Glutamatergic neuron (in vitro differentiated cells): Measurements from ENCODE around the gene DHDDS. TPM values are rescaled to one million over a fixed set of nuclear protein-coding genes. Genes with fewer than 3 reads are reported as not detected.

Source experiments
- DNase-seq: peaks from one replicate; pipeline ENCODE4 v3.0.0; 2022
- H3K27ac Mint-ChIP-seq: one replicate; pipeline ENCODE4 v1.8.0; 2020; ENCODE audit warnings: mild to moderate bottlenecking, mixed read lengths, inconsistent platforms; ENCODE audit not compliant: unreplicated experiment
- H3K27me3 Mint-ChIP-seq: one replicate; pipeline ENCODE4 v1.8.0; 2020; ENCODE audit warnings: mild to moderate bottlenecking, moderate library complexity, mixed read lengths, inconsistent platforms; ENCODE audit not compliant: unreplicated experiment
- H3K36me3 Mint-ChIP-seq: one replicate; pipeline ENCODE4 v1.8.0; 2020; ENCODE audit warnings: mild to moderate bottlenecking, mixed read lengths, inconsistent platforms; ENCODE audit not compliant: unreplicated experiment
- H3K4me1 Mint-ChIP-seq: one replicate; pipeline ENCODE4 v1.8.0; 2020; ENCODE audit warnings: mild to moderate bottlenecking, low read depth, mixed read lengths, inconsistent platforms; ENCODE audit not compliant: unreplicated experiment
- H3K4me3 Mint-ChIP-seq: one replicate; pipeline ENCODE4 v1.8.0; 2020; ENCODE audit warnings: mild to moderate bottlenecking, mixed read lengths, inconsistent platforms; ENCODE audit not compliant: unreplicated experiment
- H3K9me3 Mint-ChIP-seq: one replicate; pipeline ENCODE4 v1.8.0; 2020; ENCODE audit warnings: mild to moderate bottlenecking, moderate library complexity, mixed read lengths, inconsistent platforms; ENCODE audit not compliant: unreplicated experiment
- total RNA-seq: library from RNA; stranded (reverse); fragmentation: NEBNext Ultra II Directional; extraction: Animal tissue kit (Norgen Biotek cat#: 25700); gene quantifications from one replicate; pipeline ENCODE4 v1.2.1, GENCODE V29; 2021; ENCODE audit not compliant: unreplicated experiment
- TF ChIP-seq, protein P1 (sequence below): fragments of 200-600 bp; sonication (generic); IDR thresholded peaks from one replicate; pipeline ENCODE4 v1.5.0; 2021; ENCODE audit not compliant: partially characterized antibody, unreplicated experiment

Gene DHDDS
- total RNA-seq, 1 donor from 2014 or later: 64.6 TPM

DNA sequence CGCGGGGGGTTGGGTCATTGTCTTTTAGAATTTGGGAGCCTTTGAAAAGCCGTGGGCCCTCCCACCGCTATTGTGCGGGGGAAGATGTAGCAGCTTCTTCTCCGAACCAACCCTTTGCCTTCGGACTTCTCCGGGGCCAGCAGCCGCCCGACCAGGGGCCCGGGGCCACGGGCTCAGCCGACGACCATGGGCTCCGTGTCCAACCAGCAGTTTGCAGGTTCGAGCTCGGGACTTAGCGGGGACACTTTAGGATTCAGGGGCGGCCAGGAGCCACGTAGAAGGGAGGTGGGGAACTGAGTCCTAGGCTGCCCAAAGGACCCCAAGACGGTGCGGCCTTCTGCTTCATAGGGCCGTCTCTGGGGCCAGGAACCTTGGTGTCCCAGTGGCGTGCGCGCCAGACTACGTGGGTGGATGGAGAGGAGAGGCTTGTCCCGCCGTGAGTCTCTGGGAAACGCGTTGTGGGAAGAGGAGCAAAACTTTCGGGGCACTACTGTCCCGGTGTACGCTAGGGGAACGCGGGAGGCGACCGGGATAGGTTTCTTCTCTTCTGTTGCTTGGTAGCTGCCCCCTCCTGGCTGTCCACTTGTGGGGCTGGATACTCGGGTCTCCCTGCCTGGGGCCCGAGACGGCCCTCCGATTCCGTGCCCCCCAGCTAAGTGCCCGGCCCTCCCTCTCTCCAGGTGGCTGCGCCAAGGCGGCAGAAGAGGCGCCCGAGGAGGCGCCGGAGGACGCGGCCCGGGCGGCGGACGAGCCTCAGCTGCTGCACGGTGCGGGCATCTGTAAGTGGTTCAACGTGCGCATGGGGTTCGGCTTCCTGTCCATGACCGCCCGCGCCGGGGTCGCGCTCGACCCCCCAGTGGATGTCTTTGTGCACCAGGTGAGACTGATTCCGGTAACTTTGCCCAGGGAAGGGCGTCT is 21.2 kb upstream of the DHDDS start, which contains the start of gene LIN28A:
LIN28A (plus strand) TSS at position 112 of the 918 bp plus-strand sequence; CDS start at position 187, 75 bp downstream.
- peaks cover 17% of the 10 kb centered on the region for H3K4me1 Mint-ChIP-seq
- DNase-seq: peak; percentile 49
- H3K36me3 Mint-ChIP-seq: no peaks in the 10 kb centered on the region
- H3K4me3 Mint-ChIP-seq: peak within 1 kb of the TSS; percentile 91
- peak within 1 kb of the TSS; percentile 95 for H3K27ac Mint-ChIP-seq
- H3K9me3 Mint-ChIP-seq: peaks cover 7% of the 10 kb centered on the region
- H3K27me3 Mint-ChIP-seq: peaks cover 5% of the 10 kb centered on the region
- TF ChIP-seq, protein P1, sequence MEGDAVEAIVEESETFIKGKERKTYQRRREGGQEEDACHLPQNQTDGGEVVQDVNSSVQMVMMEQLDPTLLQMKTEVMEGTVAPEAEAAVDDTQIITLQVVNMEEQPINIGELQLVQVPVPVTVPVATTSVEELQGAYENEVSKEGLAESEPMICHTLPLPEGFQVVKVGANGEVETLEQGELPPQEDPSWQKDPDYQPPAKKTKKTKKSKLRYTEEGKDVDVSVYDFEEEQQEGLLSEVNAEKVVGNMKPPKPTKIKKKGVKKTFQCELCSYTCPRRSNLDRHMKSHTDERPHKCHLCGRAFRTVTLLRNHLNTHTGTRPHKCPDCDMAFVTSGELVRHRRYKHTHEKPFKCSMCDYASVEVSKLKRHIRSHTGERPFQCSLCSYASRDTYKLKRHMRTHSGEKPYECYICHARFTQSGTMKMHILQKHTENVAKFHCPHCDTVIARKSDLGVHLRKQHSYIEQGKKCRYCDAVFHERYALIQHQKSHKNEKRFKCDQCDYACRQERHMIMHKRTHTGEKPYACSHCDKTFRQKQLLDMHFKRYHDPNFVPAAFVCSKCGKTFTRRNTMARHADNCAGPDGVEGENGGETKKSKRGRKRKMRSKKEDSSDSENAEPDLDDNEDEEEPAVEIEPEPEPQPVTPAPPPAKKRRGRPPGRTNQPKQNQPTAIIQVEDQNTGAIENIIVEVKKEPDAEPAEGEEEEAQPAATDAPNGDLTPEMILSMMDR: no peak

DNA sequence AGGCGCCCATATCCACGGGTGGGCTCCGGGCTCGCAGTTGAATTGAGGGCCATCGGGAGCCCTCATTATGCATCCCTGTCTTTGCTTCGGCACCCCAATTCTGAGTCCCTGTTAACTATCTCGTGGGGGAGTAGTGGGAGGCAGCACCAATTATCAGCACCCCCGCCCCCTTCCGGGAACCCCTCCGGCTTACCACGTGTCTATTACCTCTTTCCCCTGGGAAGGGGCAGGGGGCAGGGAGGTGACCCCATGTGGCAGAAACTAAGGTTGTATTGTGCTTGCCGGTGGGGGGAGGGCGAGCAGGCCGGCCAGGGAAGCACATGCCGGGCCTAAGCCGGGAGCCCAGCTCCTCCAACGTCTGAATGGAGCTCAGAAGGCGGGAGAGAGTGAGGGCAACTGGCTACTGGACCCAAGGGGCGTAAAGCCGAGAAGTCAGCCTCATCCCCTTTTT is 20.5 kb upstream of the DHDDS start:
- no peaks in the 10 kb centered on the region for H3K36me3 Mint-ChIP-seq
- TF ChIP-seq, protein P1: no peak
- peak overlapping the region; percentile 80 for H3K27ac Mint-ChIP-seq
- H3K27me3 Mint-ChIP-seq: peaks cover 5% of the 10 kb centered on the region
- peak; percentile 59 for DNase-seq
- peaks cover 7% of the 10 kb centered on the region for H3K9me3 Mint-ChIP-seq
- H3K4me1 Mint-ChIP-seq: peaks cover 17% of the 10 kb centered on the region
- peak overlapping the region; percentile 91 for H3K4me3 Mint-ChIP-seq

DNA sequence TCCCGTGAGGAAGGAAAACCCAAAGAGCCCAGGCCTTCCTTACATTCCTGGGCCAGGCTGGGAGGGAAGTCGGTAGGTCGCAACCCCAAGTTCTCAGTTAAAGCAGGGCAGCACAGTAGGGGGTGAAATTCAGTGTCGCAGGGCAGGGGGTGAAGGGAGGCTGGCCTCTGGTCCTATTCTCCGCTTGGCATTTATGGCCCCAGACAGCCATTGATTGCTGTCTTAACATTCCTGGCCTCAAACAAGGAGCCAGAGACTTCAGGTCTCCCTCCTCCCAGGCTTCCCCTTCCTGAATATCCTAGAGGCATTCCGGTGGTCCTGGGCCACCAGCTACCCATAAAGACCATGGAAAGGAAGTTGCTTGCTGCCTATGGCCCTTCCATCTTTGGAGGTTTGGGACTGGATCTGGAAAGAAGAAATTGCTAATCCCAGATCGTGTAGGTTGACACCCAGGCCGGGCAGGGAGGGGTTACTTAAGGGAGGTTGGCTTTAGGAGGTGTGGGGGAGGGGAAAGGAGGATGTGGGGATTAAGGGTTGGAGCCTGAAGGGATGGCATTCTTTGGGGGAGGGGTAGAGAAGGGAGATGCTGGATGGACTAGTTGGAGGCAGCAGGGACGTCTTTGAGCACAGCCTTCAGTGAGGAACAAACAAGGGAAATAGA is 19.8 kb upstream of the DHDDS start:
- TF ChIP-seq, protein P1: no peak
- no peak for DNase-seq
- H3K27me3 Mint-ChIP-seq: peaks cover 5% of the 10 kb centered on the region
- peaks cover 20% of the 10 kb centered on the region for H3K4me1 Mint-ChIP-seq
- no peaks in the 10 kb centered on the region for H3K36me3 Mint-ChIP-seq
- peaks cover 7% of the 10 kb centered on the region for H3K9me3 Mint-ChIP-seq
- H3K4me3 Mint-ChIP-seq: peak overlapping the region; percentile 91
- H3K27ac Mint-ChIP-seq: peak overlapping the region; percentile 80

DNA sequence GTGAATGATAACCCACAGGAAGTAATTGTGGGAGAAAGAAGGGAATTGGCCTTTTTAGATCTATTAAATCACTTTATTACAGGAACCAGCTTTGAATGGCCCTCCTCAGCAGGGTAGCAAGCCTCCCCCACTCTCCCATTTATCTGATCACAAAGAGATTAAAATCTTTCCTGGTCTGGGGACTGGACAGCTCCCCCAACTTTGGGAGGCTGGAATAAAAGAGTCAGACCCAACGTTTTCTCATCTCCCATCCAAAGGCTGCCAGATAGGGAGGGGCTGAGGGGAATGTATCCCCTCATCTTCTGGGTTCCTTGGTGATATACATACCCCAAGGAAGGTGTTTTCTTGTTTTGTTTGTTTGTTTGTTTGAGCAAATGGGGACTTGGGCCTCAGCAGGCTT is 19.1 kb upstream of the DHDDS start:
- DNase-seq: no peak
- TF ChIP-seq, protein P1: no peak
- Mint-ChIP-seq H3K27me3 (peaks cover 5% of the 10 kb centered on the region), H3K4me1 (peaks cover 24% of the 10 kb centered on the region), H3K9me3 (peaks cover 9% of the 10 kb centered on the region), H3K36me3 (no peaks in the 10 kb centered on the region), H3K4me3 (peak overlapping the region; percentile 91), H3K27ac (no peak overlapping the region)
